Type B pancreatic cell (in vitro differentiated cells): Measurements from ENCODE around the gene PCDHB14. TPM values are rescaled to one million over a fixed set of nuclear protein-coding genes. Genes with fewer than 3 reads are reported as not detected.

Source experiments
- DNase-seq: peaks from one replicate; pipeline ENCODE4 v3.0.0; 2021; ENCODE audit warnings: mixed read lengths; ENCODE audit not compliant: unreplicated experiment; ENCODE audit errors: extremely low spot score
- H3K27ac Mint-ChIP-seq: 2 replicates; pipeline ENCODE4 v1.8.0; 2021; ENCODE audit warnings: mild to moderate bottlenecking, mixed read lengths
- H3K27me3 Mint-ChIP-seq: 2 replicates; pipeline ENCODE4 v1.8.0; 2021; ENCODE audit warnings: mixed read lengths
- H3K36me3 Mint-ChIP-seq: 2 replicates; pipeline ENCODE4 v1.8.0; 2021; ENCODE audit warnings: mixed read lengths
- H3K4me1 Mint-ChIP-seq: one replicate; pipeline ENCODE4 v1.8.0; 2021; ENCODE audit warnings: mixed read lengths; ENCODE audit not compliant: unreplicated experiment
- H3K4me3 Mint-ChIP-seq: 2 replicates; pipeline ENCODE4 v1.8.0; 2021; ENCODE audit warnings: mild to moderate bottlenecking, mixed read lengths
- H3K9me3 Mint-ChIP-seq: 2 replicates; pipeline ENCODE4 v1.8.0; 2021; ENCODE audit warnings: mixed read lengths
- CTCF ChIP-seq: fragments of 200-600 bp; sonication (generic); conservative IDR thresholded peaks from 2 replicates; pipeline ENCODE4 v1.5.0; 2021; ENCODE audit warnings: antibody characterized with exemption, mild to moderate bottlenecking
- total RNA-seq: library from RNA; stranded (reverse); gene quantifications from 2 replicates; pipeline ENCODE4 v1.2.1, GENCODE V29; 2021; ENCODE audit warnings: low replicate concordance

Gene PCDHB14
- total RNA-seq, 1 donor from 2014 or later, result 3.1 TPM

GRCh38 chr5:141272906-141273305 lies 49.8 kb downstream of the PCDHB14 start:
- Mint-ChIP-seq H3K27me3 (no peaks in the 10 kb centered on the region), H3K36me3 (peaks cover 3% of the 10 kb centered on the region), H3K4me3 (no peak overlapping the region), H3K27ac (no peak overlapping the region), H3K4me1 (no peaks in the 10 kb centered on the region), H3K9me3 (peaks cover 22% of the 10 kb centered on the region)
- no peak for DNase-seq
- peak; percentile 19 for TF ChIP-seq CTCF

Other genes with a start within 250 kb of the PCDHB14 start
- gene PCDHB1, start 172.0 kb upstream of the PCDHB14 start, total RNA-seq, result 0.05 and 0.24 TPM in 2 replicates
- 33.7 and 36.3 TPM in 2 replicates for gene PCDHB2, start 128.7 kb upstream of the PCDHB14 start, total RNA-seq
- gene PCDHB3, start 122.9 kb upstream of the PCDHB14 start, total RNA-seq, result 3.9 and 5.4 TPM in 2 replicates
- 1.3 and 2.7 TPM in 2 replicates for gene PCDHB4, start 101.5 kb upstream of the PCDHB14 start, total RNA-seq
- gene PCDHB5, start 88.1 kb upstream of the PCDHB14 start, total RNA-seq, result 7.3 and 28.8 TPM in 2 replicates
- gene PCDHB6, start 73.3 kb upstream of the PCDHB14 start, total RNA-seq, result 0.80 and 0.95 TPM in 2 replicates
- 0.29 and 0.63 TPM in 2 replicates for gene PCDHB7, start 50.7 kb upstream of the PCDHB14 start, total RNA-seq
- gene PCDHB8, start 45.6 kb upstream of the PCDHB14 start, total RNA-seq, result 0.99 and 3.9 TPM in 2 replicates
- gene PCDHB16, start 41.0 kb upstream of the PCDHB14 start, total RNA-seq, result 3.1 and 6.9 TPM in 2 replicates
- gene PCDHB9, start 36.2 kb upstream of the PCDHB14 start, total RNA-seq, result 2.2 and 2.8 TPM in 2 replicates
- 2.1 and 3.2 TPM in 2 replicates for gene PCDHB10, start 31.0 kb upstream of the PCDHB14 start, total RNA-seq
- 2.0 and 3.3 TPM in 2 replicates for gene PCDHB11, start 23.7 kb upstream of the PCDHB14 start, total RNA-seq
- 1.4 and 2.3 TPM in 2 replicates for gene PCDHB12, start 14.6 kb upstream of the PCDHB14 start, total RNA-seq
- gene PCDHB13, start 9.4 kb upstream of the PCDHB14 start, total RNA-seq, result 2.3 and 4.7 TPM in 2 replicates
- 3.3 and 3.8 TPM in 2 replicates for gene PCDHB15, start 22.1 kb downstream of the PCDHB14 start, total RNA-seq
- gene SLC25A2, start 80.7 kb downstream of the PCDHB14 start, total RNA-seq, result 0.45 and 0.92 TPM in 2 replicates
- gene TAF7, start 97.4 kb downstream of the PCDHB14 start, total RNA-seq, result 87.0 and 92.0 TPM in 2 replicates
- 0.31 and 0.74 TPM in 2 replicates for gene PCDHGA1, start 107.2 kb downstream of the PCDHB14 start, total RNA-seq
- gene PCDHGA2, start 115.4 kb downstream of the PCDHB14 start, total RNA-seq, result 0.17 and 0.69 TPM in 2 replicates
- gene PCDHGA3, start 120.5 kb downstream of the PCDHB14 start, total RNA-seq, result 0.27 and 2.3 TPM in 2 replicates
- 1.1 and 1.8 TPM in 2 replicates for gene PCDHGB1, start 126.8 kb downstream of the PCDHB14 start, total RNA-seq
- 0.75 and 1.5 TPM in 2 replicates for gene PCDHGA4, start 131.7 kb downstream of the PCDHB14 start, total RNA-seq
- 0.94 and 0.95 TPM in 2 replicates for gene PCDHGB2, start 136.7 kb downstream of the PCDHB14 start, total RNA-seq
- 0.39 and 0.88 TPM in 2 replicates for gene PCDHGA5, start 140.8 kb downstream of the PCDHB14 start, total RNA-seq
- 0.39 and 1.2 TPM in 2 replicates for gene PCDHGB3, start 146.9 kb downstream of the PCDHB14 start, total RNA-seq
- gene PCDHGA6, start 150.5 kb downstream of the PCDHB14 start, total RNA-seq, result 0.41 and 0.86 TPM in 2 replicates
- 0.31 and 0.40 TPM in 2 replicates for gene PCDHGA7, start 159.4 kb downstream of the PCDHB14 start, total RNA-seq
- 13.0 and 15.6 TPM in 2 replicates for gene PCDHGB4, start 164.4 kb downstream of the PCDHB14 start, total RNA-seq
- 1.3 and 2.1 TPM in 2 replicates for gene PCDHGA8, start 169.3 kb downstream of the PCDHB14 start, total RNA-seq
- gene PCDHGB5, start 174.6 kb downstream of the PCDHB14 start, total RNA-seq, result 2.6 and 8.1 TPM in 2 replicates
- 0.97 and 2.2 TPM in 2 replicates for gene PCDHGA9, start 179.4 kb downstream of the PCDHB14 start, total RNA-seq
- gene PCDHGB6, start 184.7 kb downstream of the PCDHB14 start, total RNA-seq, result 4.9 and 39.4 TPM in 2 replicates
- 9.8 and 18.5 TPM in 2 replicates for gene PCDHGA10, start 189.6 kb downstream of the PCDHB14 start, total RNA-seq
- gene PCDHGB7, start 194.3 kb downstream of the PCDHB14 start, total RNA-seq, result 4.4 and 8.5 TPM in 2 replicates
- 2.6 TPM in 2 replicates for gene PCDHGA11, start 197.7 kb downstream of the PCDHB14 start, total RNA-seq
- 1.2 and 1.7 TPM in 2 replicates for gene PCDHGA12, start 207.2 kb downstream of the PCDHB14 start, total RNA-seq